K562 (cell line): Measurements from ENCODE around the gene ERVW-1.

Source experiments
- CHCHD3 ChIP-seq: fragments of 250-450 bp; sonication (Bioruptor Pico); IDR thresholded peaks from 2 replicates; pipeline ENCODE4 v2.1.2; 2022; ENCODE audit warnings: mild to moderate bottlenecking
- CTCF ChIP-seq, 3 experiments: IDR thresholded peaks in 2 of 3; conservative IDR thresholded peaks in 1 of 3; 2 replicates each; pipeline ENCODE4 v1.5.1; 2011 to 2012; ENCODE audit warnings: low read length in 3 of 3, mild to moderate bottlenecking in 3 of 3, control low read depth in 2 of 3, improper control_type of control experiment in 1 of 3, inconsistent platforms in 1 of 3, low read depth in 1 of 3, mixed read lengths in 1 of 3, moderate library complexity in 1 of 3; ENCODE audit not compliant: insufficient read depth in 2 of 3
- MAFK ChIP-seq: IDR thresholded peaks from 2 replicates; pipeline ENCODE4 v1.6.1; 2011; ENCODE audit warnings: low read length, improper control_type of control experiment
- MXI1 ChIP-seq: IDR thresholded peaks from 2 replicates; pipeline ENCODE4 v1.6.1; 2011; ENCODE audit warnings: low read depth, mild to moderate bottlenecking, improper control_type of control experiment, low read length
- RBM15 ChIP-seq: fragments of 200-400 bp; formaldehyde crosslinking; IDR thresholded peaks from 2 replicates; pipeline ENCODE4 v1.6.1; 2018; ENCODE audit warnings: mild to moderate bottlenecking, low read length, moderate library complexity; ENCODE audit not compliant: insufficient read depth
- RERE ChIP-seq: sonication (generic); formaldehyde crosslinking; IDR thresholded peaks from 2 replicates; pipeline ENCODE4 v1.8.0; 2023; ENCODE audit warnings: missing genetic modification reagents, mild to moderate bottlenecking, borderline replicate concordance
- SNRNP70 ChIP-seq: fragments of 200-400 bp; formaldehyde crosslinking; optimal IDR thresholded peaks from 2 replicates; pipeline ENCODE3; 2017; ENCODE audit warnings: low read depth, low read length
- TCF3 ChIP-seq: sonication (generic); formaldehyde crosslinking; IDR thresholded peaks from 2 replicates; pipeline ENCODE4 v1.4.0; 2020; ENCODE audit warnings: mild to moderate bottlenecking, missing genetic modification reagents
- USF2 ChIP-seq: sonication (generic); formaldehyde crosslinking; IDR thresholded peaks from 2 replicates; pipeline ENCODE4 v1.5.0; 2020; ENCODE audit warnings: missing genetic modification reagents
- ZNF639 ChIP-seq, 2 experiments: fragments of 200-800 bp in 1 of 2; sonication (Bioruptor generic) in 1 of 2; sonication (generic) in 1 of 2; formaldehyde crosslinking in 1 of 2; IDR thresholded peaks in 1 of 2; conservative IDR thresholded peaks in 1 of 2; 2 replicates each; pipeline versions ENCODE4 v1.5.0 to v1.6.1; 2016 to 2020; ENCODE audit warnings: missing compliant biosample characterization in 1 of 2, missing genetic modification characterization in 1 of 2, missing genetic modification reagents in 1 of 2

- TF ChIP-seq USF2 (no peak), RERE (CRISPR knock-in tag) (no peak), MXI1 (no peak), CHCHD3 (CRISPR knock-in tag) (no peak), MAFK (no peak), TCF3 (no peak), CTCF (IDR thresholded peaks at IDR 0.05 in 2 of 3, conservative IDR thresholded peaks at IDR 0.05 in 1 of 3; ENCODE audit: insufficient read depth in 2 of 3, low read depth in 1 of 3, low read length in 3 of 3) (no peak), RBM15 (no peak), SNRNP70 (no peak), ZNF639 (CRISPR knock-in tag; conservative IDR thresholded peaks at IDR 0.05 in 1 of 2, IDR thresholded peaks at IDR 0.05 in 1 of 2) (no peak)
These were observed 44.7 kb downstream of the ERVW-1 start for GRCh38 chr7:92433019-92433418.
